HG02623 (cell line): Measurements from ENCODE around the gene PLEKHH1.

Experiments
- ATAC-seq: cut with Tn5 transposase; IDR thresholded peaks from one replicate; pipeline ENCODE4 v1.9.1; 2021; ENCODE audit warnings: moderate library complexity; ENCODE audit not compliant: unreplicated experiment

Gene PLEKHH1

DNA sequence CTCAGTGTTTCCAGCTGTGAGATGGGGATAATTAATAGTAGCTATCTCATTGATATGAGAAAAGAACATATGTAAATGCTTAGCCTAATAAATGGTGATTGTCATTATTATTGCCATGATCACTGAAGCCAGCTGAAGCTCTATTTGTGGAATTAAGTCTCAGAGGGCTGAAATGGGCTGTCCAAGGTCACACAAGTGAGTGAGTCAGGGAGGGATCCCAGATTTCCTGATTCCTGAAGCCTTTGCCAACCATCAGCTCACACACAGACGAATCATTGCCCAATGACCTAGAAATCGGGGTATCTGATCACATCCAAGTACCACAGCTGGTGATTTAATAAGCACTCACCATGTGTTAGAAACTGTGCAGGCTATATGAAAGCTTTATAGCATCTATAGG is 23.0 kb upstream of the PLEKHH1 start:
- no peak for ATAC-seq

DNA sequence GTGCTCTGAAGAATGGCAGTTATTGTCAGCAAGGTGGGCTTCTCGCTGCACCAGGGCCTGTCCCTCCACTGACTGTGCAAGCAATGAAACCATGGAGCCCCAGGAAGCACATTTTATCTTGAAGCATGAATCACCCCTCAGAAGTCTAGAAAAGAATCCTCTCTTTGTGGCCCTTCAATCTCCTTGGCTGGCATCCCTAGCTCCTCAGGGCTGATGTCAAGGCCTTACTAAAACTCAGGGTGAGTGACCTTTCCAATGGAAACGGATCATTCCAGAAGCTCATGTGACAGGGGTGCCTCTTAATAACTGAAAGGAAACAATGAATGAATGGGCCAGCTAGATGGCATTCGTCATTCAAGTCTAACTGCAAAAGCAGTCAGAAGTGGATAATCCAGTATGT is 22.3 kb upstream of the PLEKHH1 start:
- no peak for ATAC-seq

DNA sequence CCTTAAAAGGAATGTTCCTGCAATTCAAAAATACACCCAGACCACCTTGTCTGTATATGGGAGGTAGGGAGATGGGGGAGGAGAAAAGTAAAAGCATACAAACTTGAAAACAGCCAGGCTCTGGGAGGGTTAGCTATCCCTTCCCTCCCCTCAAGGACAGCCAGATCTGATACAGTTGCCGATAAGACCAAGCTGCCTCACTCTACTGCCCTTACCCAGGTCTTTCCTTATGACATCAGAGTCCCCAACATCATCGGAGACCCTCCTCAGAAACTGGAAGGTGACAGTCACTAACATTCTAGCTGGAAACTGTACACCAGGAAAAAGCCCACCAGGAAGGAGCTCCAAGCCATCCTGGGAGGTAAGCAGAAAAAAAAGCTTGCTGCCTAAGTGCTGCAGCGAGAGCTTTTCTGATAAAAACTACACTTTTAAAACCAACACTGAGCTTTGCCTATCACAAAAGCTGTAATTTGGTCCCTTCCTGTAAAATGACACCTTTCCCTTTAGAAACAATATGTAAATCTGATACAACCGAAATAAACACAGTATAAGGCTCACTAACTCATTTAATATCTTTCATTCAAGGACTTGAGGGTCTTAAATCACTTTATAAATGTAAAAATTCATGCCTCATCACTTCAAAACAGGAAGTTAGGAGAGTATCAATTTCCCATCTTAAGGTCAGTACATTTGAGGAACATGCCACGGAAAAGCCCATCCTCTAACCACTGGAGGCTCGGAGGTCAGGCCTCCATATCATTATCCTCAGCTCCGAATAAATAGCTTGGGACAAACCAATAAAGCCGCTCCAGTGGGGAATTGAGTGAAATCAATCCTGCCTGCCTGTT is 20.4 kb upstream of the PLEKHH1 start:
- no peak for ATAC-seq

DNA sequence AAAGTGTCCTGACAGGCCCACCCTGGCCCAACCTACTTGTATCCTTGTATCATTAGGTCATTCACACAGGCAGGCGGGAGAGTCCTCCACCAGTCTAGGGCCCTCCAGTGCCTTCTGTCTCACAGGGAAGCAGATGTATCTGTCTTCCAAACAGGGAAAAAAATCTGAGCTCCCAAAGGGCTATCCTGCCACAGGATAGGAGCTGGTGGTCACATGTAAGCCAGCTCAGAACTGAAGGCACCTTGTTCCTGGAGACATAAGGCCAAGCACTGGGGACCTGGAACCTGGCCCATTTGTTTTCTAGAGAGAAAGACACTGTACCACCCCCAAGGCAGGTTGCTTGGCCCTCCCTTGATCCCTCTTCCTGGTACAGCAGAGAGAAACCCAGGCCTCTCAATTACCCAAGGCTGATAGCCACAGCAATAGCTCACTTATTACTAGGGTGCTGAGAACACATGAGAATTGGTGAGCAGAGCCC is 19.4 kb upstream of the PLEKHH1 start:
- no peak for ATAC-seq

DNA sequence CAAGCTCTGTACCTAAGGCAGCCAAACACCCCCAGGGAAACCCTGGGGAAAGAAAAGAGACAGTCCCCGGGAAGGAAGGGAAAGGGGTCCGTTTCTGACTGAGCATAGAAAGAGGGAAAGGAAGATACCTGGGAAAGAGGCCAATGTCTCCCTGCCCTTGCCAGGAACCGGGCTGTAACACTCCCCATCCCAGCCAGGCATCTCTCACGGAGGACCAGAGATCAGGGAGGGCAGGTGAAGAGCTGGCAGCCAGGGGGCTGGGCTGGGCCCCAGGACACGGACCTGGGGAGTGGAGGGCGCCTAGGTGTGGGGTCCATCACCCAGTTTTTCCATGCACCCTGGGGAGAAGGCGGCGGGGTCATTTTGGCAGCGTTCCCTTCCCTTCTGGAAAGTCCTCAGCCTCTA is 18.9 kb upstream of the PLEKHH1 start:
- no peak for ATAC-seq

DNA sequence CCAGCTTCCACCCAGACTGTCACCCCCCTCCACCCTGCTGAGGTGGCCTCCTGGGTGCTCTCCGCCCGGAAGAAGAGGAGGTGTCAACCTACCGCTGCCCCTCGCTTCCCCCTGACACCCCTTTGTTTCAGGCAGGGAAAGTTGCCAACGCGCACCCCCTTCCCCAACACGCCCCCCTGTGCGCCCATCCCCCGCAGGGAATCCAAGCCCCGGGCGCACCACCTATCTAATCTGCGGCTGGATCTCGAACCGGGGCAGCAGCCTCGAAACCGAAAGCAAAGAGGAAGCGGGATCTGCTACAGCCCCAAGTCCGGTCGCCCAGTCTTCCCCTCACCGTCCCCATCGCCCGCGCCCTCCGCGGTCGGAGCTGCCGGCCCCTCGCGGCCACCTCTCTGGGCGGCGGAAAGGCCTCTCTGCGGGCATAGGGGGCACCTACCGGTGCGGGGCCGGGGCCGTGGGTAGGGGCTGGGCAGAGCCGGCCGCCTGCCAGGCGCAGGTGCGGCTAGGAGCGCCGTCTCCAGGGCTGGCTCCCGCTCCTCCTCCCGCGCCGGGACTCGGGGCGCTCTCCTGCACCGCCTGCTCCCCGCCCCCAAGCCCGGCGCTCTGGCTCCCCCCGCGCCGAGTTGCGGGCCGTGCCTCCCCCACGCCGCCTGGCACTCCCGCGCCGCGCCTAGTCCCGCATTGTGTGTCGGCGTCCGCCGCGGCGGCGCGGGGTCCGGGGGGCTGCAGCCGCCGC is 18.3 kb upstream of the PLEKHH1 start:
- ATAC-seq: no peak

DNA sequence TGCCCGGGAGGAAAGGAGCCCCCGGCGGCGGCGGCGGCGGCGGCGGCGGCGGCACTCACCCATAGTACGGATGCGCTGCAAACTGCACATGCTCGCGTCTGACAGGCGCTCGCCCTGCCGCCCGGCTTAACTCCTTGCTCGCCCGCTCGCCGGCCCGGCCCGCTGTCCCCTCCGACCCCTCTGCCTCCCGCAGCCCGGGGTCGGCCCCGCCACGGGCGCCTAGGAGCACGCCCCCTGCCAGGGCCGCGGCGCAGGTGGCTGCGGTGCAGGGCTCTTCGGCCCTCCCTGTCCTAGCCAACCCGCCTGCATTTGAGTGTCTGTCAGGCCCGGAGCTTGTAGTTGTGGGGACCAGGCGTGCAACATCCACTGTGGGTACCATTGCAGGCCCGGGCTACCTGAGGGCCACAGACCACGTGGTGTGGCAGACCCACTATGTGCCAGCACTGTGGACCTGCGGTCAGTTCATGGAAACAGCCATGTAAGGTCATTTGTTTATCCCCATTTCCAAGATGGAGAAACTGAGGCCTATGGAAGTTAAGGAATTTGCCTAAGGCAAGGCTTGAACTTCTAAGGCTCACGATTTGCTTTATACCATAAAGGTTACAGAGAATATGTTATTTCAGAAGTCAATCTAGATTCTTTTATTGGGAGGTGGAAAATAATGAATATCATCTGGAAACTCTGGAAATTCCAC is 17.6 kb upstream of the PLEKHH1 start:
- no peak for ATAC-seq

DNA sequence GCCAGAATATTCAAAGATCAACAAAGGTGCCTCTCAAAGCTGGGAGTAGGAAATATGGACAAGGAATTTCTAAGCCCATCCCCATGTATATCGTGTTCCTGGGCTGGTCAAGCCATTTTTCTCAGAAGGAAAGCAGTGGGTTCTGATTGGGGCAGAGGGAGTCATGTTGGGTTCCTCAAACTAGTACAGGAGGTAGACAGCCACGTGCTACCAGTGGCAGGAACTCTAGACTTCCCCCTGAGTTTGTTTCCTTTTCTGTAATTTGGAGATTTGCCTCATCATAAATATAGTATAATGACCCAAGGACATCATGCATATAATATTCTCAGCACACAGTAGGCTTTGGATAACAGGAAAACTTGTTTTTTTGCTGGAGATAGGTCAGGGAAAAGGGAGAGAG is 16.4 kb upstream of the PLEKHH1 start:
- no peak for ATAC-seq

DNA sequence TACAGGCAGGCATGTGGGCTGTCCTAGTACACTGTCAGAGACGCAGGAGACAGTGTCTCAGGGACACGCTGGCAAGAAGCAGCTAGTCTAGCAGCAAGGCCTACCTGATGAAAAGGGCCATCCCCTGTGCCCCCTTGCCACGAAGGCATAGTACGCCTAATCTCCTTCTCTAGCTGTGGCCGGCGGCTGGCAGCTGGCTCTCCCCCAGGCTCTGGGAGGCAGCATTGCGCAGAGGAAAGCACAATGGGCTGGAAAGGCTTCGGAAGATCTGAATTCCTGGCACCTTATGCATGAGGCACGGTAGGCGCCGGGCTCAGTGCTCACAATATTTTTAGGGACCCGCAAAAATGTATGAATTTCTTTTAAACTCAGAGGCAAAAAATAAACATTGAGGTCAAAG is 16.0 kb upstream of the PLEKHH1 start:
- no peak for ATAC-seq

DNA sequence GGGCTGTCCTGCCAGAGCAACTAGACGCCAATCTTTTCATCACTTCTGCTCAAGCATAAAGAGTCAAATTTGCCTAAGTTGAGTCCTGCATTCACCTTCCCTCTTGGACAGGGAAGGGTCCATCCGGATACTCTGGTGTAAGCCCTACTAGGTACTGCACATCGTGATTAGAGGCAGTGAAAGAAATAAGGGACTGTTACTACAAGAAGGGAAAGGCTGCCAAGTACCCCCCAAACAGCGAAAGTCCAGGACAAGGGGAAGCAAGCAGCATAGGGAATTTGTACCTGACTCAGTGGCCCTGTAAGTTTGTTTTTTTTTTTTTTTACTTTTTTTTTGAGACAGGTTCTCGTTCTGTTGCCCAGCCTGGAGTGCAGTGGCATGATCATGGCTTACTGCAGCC is 13.7 kb upstream of the PLEKHH1 start:
- no peak for ATAC-seq

DNA sequence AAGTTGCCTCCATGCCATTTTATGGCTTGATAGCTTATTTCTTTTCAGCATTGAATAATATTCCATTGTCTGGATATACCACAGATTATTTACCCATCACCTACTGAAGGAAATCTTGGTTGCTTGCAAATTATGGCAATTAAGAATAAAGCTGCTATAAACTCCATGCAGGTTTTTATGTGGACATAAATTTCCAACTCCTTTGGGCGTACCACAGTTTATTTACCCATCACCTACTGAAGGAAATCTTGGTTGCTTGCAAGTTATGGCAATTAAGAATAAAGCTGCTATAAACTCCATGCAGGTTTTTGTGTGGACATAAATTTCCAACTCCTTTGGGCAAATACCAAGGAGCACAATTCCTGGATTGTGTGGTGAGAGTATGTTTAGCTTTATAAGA is 12.6 kb upstream of the PLEKHH1 start:
- ATAC-seq: no peak

DNA sequence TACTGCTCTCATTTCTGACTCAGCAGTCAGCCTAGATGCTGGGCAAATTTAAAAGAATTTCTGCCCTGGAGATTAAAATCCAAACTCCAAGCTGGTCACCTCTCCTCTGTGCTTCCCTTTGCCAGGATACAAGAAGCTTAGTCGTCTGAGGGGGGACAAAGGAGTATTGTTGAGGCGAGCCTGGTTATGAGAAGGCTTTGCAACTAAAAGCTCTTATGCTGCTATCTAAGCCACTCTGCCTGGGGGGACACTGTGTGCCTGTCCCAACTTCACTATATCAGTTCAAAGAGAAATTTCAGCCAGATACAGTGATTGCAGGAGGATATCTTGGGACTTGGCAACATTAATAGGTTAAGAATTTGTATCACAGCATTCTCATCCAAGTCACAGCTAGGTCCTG is 10.8 kb upstream of the PLEKHH1 start:
- ATAC-seq: no peak

DNA sequence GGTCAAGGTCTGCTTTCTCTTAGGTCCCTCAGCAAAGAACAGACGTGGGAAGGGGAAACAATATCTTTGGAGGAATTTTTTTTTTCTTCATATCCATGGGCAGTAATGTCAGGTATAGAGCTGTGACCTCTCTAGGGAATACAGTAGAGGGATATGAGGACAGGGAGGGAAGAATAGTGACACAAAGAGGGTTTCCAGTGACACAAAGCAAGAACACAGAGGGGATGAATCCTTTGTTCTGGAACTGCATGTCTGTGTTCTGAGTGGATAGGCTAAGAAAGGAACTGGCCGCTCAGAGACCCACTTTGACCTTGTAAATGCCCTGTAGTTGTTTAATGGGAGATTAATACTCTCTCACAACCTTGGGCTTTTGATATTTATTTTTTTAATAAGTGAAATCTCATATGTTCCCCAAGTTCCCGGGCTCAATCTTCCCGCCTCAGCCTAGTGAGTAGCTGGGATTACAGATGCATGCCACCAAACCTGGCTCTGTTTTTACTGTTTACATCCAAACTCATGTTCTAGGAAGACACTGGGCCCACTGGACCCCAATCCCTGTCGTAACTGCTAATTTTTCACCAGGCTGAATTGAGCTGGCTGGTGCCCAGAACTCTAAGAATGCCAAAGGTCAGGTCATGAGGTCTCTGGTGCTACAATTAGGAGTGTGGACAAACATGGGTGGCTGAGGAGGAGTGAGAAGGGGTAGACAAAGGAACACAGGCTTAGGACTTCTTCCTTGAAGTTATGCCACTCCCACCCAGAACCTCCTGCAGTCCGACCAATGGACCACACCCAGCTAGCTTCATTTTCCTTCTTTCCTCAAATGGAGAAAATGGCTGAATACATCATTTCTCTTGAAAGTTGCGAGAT is 9.1 kb upstream of the PLEKHH1 start:
- no peak for ATAC-seq

DNA sequence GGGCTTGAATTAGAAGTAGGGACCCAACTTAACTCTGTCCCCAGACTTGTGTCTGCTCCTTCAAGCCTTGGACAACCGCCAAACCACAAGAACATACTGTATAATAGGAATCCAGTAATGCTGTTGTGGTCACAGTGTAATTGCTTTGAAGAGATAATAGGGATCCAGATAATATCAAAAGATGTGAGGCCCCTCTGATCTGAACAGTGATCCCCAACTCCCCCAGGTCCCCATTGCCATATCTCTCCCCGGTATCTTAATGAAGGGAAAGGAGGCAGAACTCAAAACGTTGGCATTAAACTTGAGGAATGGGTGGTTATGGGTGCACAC is 8.5 kb upstream of the PLEKHH1 start:
- ATAC-seq: no peak

DNA sequence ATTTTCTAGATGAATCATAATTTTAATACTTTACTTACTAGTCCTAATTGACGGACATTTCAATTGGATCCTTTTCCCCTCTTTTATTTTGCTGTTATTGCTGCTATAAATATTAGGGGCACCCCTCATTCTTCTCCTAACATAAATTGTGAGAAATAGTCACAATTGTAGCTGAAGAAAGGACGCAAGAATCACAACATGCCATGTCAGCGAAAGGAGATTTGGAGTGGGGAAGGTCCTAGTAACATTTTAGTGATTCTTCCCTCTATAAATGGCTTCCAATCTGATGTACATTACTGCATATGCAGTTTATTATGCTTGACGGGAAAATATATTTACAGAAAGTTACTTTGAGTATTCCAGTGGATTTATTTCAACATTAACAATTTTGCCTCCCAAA is 7.7 kb upstream of the PLEKHH1 start:
- ATAC-seq: no peak

DNA sequence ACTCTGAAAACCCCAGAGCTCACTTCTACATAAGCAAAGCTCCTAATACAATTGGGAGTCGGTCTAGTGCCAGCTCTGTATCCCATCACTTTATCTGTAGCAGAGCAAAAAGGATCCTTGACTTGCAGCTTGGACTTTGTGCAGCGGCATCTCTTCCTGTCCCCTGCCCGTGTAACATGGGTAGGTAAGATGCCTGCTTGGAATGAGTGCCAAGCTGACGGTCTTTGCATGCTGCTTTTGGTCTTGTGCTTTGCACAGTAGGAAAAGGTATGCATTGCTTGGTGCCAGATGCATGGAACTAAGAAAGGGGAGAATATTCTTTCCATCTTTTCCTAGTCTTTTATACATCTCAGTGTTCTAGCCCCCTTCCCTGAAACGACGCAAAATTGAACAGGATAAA is 6.9 kb upstream of the PLEKHH1 start:
- no peak for ATAC-seq

DNA sequence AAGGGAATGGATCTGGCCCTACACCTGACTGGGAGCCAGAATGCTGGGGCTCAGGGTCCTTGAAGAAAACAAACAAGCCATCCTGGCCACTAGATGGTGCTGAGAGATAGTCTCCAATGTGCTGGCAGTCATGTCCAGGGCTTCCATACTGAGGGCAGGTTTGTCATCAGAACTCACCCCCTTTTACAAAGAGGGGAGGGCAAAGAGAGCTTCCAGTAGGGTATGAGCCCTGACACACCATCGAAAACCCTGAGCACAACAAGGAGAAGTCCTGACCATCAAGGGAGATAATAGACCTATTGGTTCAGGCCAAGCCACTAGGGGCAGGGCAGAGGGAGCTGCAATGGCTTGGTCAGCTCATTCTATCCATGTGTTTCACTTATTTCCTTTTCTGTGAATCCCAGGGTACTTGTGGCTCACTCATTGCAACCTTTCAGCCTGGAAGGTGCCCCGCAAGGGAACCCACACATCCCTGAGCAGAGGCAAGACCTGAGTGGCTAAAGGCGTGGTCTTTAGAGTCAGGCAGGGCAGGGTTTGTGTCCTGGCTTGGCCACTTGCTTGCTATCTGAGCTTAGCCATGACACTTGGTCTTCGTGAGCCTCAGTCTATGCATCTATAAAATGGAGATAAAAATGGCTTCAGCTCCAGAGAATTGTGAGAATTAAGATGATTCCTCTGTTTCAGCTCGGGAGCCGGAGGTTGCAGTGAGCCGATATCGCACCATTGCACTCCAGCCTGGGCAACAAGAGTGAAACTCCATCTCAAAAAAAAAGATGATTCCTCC is 6.2 kb upstream of the PLEKHH1 start:
- ATAC-seq: no peak

DNA sequence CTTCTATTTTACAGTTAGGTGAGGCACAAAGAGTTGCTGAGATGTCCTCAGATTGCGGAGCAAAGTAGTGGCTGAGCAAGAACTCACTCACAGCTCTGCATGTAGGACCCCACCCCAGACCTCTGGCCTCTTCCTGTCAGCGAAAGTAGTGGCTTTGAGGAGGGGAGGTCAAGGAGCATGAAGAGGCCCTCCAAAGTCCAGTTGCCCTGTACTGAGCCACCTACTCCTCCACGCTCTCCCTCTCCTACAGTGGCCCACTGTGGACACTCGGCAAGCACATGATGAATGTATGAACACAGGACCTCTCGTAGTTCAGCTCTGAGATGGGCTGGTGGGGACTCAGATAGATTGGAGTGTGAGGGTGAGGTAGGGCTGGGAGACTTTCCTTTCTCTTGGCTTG is 5.3 kb upstream of the PLEKHH1 start:
- no peak for ATAC-seq

DNA sequence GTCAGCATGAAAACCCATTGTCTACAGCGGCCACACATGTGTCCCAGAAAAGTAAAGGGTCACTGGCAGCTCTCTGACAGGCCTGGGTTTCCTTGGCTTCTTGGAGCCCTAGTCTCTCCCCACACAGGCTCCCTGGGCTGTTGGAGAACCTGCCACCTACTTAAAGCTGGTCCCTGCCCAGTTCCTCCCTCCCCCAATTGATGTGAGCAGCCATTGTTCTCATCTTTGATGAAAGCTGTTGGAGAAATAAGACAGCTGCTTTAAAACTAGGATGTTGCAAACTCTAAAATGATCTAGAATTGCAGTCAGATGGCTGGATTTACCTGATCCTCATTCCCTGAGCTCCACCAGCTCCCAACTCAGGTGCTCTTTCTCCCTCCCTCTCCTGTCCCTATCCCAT is 4.8 kb upstream of the PLEKHH1 start:
- no peak for ATAC-seq
